CD4-positive, alpha-beta T cell treated with Interleukin-6 for 4 hours (primary cell): ENCODE results near the gene SRRD.

Source experiments
- DNase-seq: peaks from one replicate; pipeline ENCODE4 v3.0.0-alpha.2; 2020; ENCODE audit warnings: mixed read lengths

SRRD gene

DNA sequence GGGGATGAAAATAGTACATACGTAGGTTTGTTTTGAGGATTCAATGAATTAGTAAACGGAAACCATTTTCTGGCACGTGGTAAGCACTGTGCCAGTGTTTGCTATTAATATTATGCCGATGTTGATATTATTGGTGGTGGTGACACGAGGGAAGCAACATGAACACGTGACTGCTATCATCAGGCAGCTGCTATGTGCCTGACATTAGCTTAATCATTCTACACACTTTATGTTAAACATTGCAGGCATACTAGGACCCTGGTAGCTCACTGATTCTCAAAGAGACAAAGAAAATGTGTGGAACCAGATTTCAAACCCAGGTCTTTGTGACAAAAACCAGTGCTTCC, 656 bp downstream of the SRRD start:
- no peak for DNase-seq

DNA sequence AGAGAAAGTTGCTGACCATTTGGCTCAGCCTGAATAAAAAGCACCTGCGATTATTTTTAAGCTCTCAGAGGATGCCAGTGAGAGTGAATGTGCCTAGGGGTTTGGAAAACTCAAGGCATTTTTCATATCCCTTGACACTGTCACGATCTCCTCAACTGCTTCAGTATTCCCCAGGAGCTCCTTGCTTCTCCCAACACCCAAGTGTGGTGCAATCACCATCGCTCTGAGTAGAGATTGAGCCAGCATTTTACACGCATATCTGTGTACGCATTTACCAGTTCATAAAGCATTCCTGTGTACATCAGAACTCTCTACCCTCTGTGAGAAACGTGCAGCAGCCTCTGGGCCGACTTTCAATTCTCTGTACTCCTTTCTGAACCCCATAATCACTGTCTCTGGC, 1.3 kb downstream of the SRRD start:
- DNase-seq, result no peak

- no peak for DNase-seq
Measured at GRCh38 chr22:26485806-26486390, 2.2 kb downstream of the SRRD start.

DNA sequence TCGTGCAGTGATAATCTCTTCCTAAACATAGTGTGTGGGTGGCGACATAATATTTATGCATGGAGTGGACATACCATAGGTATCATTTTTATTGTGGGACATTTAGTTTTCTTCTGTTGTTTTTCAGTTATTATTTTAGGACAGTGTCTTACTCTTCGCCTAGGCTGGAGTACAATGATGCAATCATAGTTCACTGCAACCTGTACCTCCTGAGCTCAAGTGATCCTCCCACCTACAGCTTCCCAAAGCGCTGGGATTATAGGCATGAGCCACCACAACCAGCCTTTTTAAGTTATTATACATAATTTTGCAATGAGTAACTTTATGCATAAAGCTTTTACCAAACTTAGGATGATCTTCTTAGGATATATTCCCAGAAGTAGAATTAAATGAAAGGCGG, 2.7 kb downstream of the SRRD start:
- no peak for DNase-seq

DNA sequence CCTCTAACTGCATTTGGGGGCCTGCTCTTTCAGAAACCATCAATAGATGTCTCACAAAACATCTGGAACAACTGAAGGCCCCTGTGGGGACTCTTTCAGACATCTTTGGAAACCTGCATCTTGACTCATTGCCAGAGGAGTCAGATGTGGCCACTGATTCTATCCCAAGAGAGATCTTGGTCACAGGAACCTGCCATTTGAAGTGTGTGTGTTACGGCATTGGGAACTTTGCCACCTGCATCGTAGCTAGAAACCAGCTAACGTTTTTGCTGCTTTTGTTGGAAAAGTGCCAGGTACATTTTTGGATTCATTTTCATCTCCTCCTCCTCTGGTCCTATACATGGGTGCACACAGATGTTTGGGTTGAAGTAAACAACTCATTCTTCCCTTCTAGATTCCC, 4.3 kb downstream of the SRRD start:
- no peak for DNase-seq

GRCh38 chr22:26489447-26490036, 5.9 kb downstream of the SRRD start:
- no peak for DNase-seq

GRCh38 chr22:26492220-26492619, 8.5 kb downstream of the SRRD start:
- no peak for DNase-seq

GRCh38 chr22:26494506-26494905, 10.8 kb downstream of the SRRD start:
- no peak for DNase-seq

- no peak for DNase-seq
Measured at GRCh38 chr22:26496456-26496855, 12.8 kb downstream of the SRRD start.

GRCh38 chr22:26499188-26499703, 15.6 kb downstream of the SRRD start:
- DNase-seq, result no peak

DNA sequence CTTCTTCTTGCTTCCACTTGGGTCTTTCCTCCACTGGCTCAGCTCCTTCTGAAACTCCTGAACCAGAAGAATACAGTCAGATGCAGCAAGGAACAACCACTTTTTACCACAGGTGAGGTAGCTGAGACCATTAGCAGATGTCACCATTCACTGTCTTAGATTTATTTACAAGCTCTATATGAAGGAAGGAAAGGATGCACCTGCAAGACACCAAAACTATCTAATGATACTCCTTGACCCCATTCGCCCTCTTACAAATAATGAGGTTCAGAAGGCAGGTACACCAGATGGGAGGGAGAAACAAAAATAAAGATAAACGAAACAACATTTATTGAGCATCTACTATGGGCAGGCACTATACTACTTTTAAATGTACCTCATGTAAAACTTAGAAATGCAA, 18.3 kb downstream of the SRRD start:
- DNase-seq, result no peak

DNA sequence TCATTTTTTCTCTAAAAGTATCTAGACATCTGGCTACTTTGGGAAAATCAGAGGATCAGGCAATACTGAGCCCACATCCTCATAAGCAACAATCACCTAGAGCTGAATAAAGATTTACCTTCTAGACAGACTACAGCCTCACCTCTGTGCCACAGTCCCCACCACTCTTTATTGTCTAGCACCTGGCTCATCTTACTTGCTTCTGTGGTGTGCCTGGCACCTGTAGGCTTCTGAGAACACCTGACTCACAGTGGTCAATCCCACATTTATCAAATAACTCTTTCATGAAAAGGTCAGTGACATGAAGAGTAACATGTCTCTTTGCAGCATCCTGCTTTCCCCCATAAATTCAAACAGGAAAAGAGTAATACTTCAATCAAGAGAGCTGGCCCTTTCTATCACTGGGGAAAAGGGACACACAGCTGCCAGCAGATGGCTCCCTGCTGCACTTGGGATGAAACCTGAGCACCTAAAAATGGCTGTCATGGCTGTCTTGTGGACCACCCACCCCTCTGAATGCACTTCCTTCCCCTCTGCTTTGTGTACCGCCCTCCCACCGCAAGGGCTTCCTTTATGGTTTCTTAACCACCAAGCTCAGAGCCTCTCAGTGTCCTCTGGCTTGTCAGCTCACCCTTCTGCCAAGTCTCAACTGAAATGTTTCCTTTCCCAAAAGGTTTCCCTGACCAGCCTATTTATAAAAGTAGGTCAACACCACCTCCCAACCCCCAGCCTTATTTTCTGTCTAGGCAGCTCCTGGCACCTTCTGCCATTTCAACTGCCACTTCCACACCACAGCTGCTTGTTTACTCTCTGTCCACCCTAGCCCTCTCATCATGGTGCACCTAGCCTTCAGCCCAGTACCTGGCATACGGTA, 19.2 kb downstream of the SRRD start:
- peak; percentile 71 for DNase-seq

GRCh38 chr22:26503758-26504157, 20.1 kb downstream of the SRRD start:
- no peak for DNase-seq

GRCh38 chr22:26508148-26508547, 24.5 kb downstream of the SRRD start:
- no peak for DNase-seq

- peak; percentile 92 for DNase-seq
Measured at GRCh38 chr22:26512149-26512793, 28.6 kb downstream of the SRRD start, which contains the start of gene TFIP11. Gene TFIP11, minus strand, starts transcription at chr22:26512473. Its CDS starts 2,201 bp downstream, at chr22:26510272.

DNA sequence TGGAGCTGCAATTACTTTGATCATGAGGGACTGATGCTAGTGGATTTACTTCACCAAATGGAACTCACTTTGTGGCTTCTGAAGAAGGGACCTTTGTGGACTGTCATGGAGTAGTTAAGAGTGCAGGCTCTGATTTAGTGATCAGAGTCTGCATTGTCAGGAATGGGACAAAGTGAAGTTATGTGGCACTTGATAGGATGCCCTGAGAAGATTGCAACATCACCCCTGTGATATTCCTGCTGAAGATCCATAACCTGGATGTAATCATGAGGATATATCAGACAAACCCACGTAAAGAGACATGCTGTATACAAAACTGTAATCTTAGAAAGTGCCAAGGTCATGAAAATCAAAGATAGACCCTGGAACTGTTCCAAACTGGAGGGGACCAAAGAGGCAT, 30.2 kb downstream of the SRRD start:
- no peak for DNase-seq

DNA sequence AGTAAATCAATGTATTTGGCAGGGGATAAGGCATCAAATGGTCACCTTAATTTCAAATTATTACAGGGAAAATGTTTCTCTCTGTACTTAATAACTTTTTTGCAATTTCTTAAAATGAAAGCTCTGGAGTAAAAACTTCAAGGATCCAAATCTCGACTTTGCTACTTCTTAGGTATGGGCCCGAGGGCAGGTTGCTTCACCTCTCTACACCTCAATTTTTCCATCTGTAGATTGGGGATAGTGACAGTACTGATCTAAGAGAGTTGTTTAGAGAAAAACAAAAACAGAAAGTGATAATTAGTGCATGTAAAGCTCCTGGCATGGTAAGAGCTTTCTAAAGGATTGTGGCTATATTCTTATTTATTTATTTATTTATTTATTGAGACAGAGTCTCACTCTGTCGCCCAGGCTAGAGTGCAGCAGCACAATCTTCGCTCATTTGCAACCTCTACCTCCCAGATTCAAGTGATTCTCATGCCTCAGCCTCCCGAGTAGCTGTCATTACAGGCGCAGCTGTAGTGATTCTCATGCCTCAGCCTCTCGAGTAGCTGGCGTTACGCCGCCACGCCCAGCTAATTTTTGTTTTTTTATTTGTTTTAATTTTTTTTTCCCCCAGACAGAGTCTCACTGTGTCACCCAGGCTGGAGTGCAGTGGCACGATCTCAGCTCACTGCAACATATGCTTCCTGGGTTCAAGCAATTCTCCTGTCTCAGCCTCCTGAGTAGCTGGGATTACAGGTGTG, 30.9 kb downstream of the SRRD start:
- DNase-seq, result no peak

DNA sequence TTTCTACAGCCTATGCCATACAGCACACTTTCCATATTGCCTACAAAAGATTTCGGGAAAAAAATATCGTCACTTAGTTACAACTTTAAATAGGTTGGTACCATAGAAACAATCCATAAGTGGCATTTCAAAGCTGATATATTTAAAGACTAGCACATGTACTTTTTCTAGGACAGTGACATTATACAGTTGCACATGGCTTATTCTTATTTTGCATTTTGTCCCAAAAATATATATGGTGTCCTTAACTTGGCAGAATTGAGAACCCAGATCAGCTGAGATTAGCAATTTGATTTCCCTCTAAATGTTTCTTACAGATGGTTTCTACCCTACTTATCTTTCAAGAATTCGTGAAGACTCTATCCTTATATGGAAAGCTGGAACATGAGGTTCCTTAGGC, 32.3 kb downstream of the SRRD start:
- no peak for DNase-seq

DNA sequence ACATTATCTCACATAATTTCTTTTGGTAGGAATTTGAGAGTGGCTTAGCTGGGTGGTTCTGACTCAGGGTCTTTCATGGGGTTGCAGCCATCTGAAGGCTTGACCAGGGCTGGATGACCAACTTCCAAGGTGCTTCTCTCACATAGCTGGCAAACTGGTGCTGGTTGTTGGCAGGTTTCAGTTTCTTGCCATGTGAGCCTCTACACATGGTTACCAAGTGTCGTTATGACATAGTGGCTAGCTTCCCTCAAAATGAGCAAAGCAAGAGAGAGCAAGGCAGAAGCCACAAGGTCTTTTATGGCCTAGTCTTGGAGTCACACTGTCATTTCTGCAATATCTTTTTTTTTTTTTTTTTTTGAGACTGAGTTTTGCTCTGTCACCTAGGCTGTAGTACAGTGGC, 32.8 kb downstream of the SRRD start:
- DNase-seq, result no peak

DNA sequence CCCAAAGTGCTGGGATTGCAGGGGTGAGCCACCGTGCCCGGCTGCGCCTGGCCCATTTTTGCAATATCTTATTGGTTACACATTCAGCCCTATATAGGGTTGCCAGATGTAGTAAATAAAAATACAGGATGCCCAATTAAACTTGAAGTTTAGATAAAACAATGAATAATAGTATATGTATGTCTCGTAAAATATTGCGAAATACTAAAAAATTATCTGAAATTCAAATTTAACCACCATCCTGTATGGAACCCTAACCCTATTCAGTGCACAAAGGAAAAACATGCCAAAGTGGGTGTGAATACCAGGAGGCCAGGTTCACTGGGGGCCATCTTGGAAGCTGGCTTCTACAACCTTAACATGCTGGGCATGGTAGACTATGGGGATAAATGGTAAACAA, 33.8 kb downstream of the SRRD start:
- no peak for DNase-seq

- DNase-seq, result no peak
Measured at GRCh38 chr22:26522012-26522411, 38.3 kb downstream of the SRRD start.

GRCh38 chr22:26522592-26522991, 38.9 kb downstream of the SRRD start:
- no peak for DNase-seq

GRCh38 chr22:26524870-26525269, 41.2 kb downstream of the SRRD start:
- DNase-seq, result no peak
